SK-N-SH (cell line): Measurements from ENCODE around the gene TMEM269. TPM values are rescaled to one million over a fixed set of nuclear protein-coding genes. Genes with fewer than 3 reads are reported as not detected.

ENCODE experiments used
- CTCF ChIA-PET: fragments of 300-600, 350-600 bp; formaldehyde crosslinking; extraction: SDS; loops from one replicate; lab custom pipeline; 2021; lab: Yijun Ruan, JAX
- POLR2A ChIA-PET: fragments of 350-600 bp; sonication (Branson Sonifier 250); formaldehyde crosslinking; extraction: SDS; loops from one replicate; lab custom pipeline; 2020; ENCODE audit warnings: antibody characterized with exemption, inconsistent platforms; lab: Yijun Ruan, JAX
- DNase-seq: peaks from one replicate; pipeline ENCODE4 v3.0.0; 2012
- H2AFZ ChIP-seq: fragments of 200-600 bp; sonication (generic); 2 replicates; pipeline ENCODE4 v1.8.1; 2016; ENCODE audit warnings: antibody characterized with exemption, mild to moderate bottlenecking, low read depth
- H3F3A ChIP-seq: fragments of 200-600 bp; sonication (generic); replicated peaks from 2 replicates; pipeline ENCODE3; 2016; ENCODE audit warnings: antibody characterized with exemption, mild to moderate bottlenecking; ENCODE audit not compliant: insufficient read depth
- H3K27ac ChIP-seq, 2 experiments: fragments of 200-500 bp in 1 of 2; fragments of 200-600 bp in 1 of 2; sonication (Bioruptor generic) in 1 of 2; sonication (generic), shearing (Covaris generic) in 1 of 2; 2 replicates each; pipeline versions ENCODE4 v1.5.1 to v1.6.1; 2014 to 2016; ENCODE audit warnings: low read depth in 2 of 2, inconsistent platforms in 1 of 2, low read length in 1 of 2, mild to moderate bottlenecking in 1 of 2, mixed read lengths in 1 of 2
- H3K27me3 ChIP-seq: fragments of 200-600 bp; sonication (generic), shearing (Covaris generic); 2 replicates; pipeline ENCODE4 v1.6.1; 2016; ENCODE audit warnings: mixed run types; ENCODE audit not compliant: insufficient read depth
- H3K36me3 ChIP-seq, 2 experiments: fragments of 200-500 bp in 1 of 2; fragments of 200-600 bp in 1 of 2; sonication (Bioruptor generic) in 1 of 2; sonication (generic) in 1 of 2; replicated peaks in 1 of 2; 2 replicates each; pipeline versions ENCODE3 to v1.5.1; 2014 to 2016; ENCODE audit warnings: low read length in 1 of 2, mild to moderate bottlenecking in 1 of 2; ENCODE audit not compliant: insufficient read depth in 2 of 2, control insufficient read depth in 1 of 2
- H3K4me1 ChIP-seq, 2 experiments: fragments of 200-500 bp in 1 of 2; fragments of 200-600 bp in 1 of 2; sonication (Bioruptor generic) in 1 of 2; sonication (generic), shearing (Covaris generic) in 1 of 2; 2 replicates each; pipeline versions ENCODE4 v1.5.1 to v1.6.1; 2014 to 2016; ENCODE audit warnings: low read depth in 1 of 2, low read length in 1 of 2, mixed run types in 1 of 2; ENCODE audit not compliant: insufficient read depth in 2 of 2, control insufficient read depth in 1 of 2
- H3K4me2 ChIP-seq: fragments of 200-600 bp; sonication (generic), shearing (Covaris generic); 2 replicates; pipeline ENCODE4 v1.6.1; 2017; ENCODE audit warnings: mixed run types
- H3K4me3 ChIP-seq, 2 experiments: fragments of 200-500 bp in 1 of 2; fragments of 200-600 bp in 1 of 2; sonication (Bioruptor generic) in 1 of 2; sonication (generic), shearing (Covaris generic) in 1 of 2; 2 replicates each; pipeline versions ENCODE4 v1.5.1 to v1.8.1; 2014 to 2016; ENCODE audit warnings: low read depth in 2 of 2, inconsistent platforms in 1 of 2, low read length in 1 of 2, mild to moderate bottlenecking in 1 of 2, mixed read lengths in 1 of 2, moderate library complexity in 1 of 2
- H3K79me2 ChIP-seq: fragments of 200-600 bp; sonication (generic); 2 replicates; pipeline ENCODE4 v1.8.1; 2017; ENCODE audit warnings: mild to moderate bottlenecking; ENCODE audit not compliant: insufficient read depth
- H3K9ac ChIP-seq: fragments of 200-600 bp; sonication (generic); 2 replicates; pipeline ENCODE4 v1.6.1; 2017; ENCODE audit warnings: mixed run types
- H3K9me2 ChIP-seq: fragments of 200-600 bp; sonication (generic); 2 replicates; pipeline ENCODE4 v1.6.1; 2017; ENCODE audit warnings: mixed run types
- H3K9me3 ChIP-seq: fragments of 200-600 bp; sonication (generic); 2 replicates; pipeline ENCODE4 v1.6.1; 2017; ENCODE audit warnings: mixed run types, mild to moderate bottlenecking, moderate library complexity
- H4K20me1 ChIP-seq: fragments of 200-600 bp; sonication (generic); 2 replicates; pipeline ENCODE4 v1.6.1; 2017; ENCODE audit warnings: mild to moderate bottlenecking, mixed run types; ENCODE audit not compliant: insufficient read depth
- CHD2 ChIP-seq: fragments of 150-350 bp; IDR thresholded peaks from 2 replicates; pipeline ENCODE4 v1.6.1; 2018; ENCODE audit warnings: low read length; ENCODE audit not compliant: partially characterized antibody
- CTCF ChIP-seq: fragments of 200-600 bp; sonication (generic); IDR thresholded peaks from 2 replicates; pipeline ENCODE4 v1.6.1; 2017; ENCODE audit warnings: antibody characterized with exemption, mild to moderate bottlenecking, moderate library complexity
- ELF1 ChIP-seq: IDR thresholded peaks from 2 replicates; pipeline ENCODE4 v1.4.0; 2012
- EP300 ChIP-seq, 2 experiments: IDR thresholded peaks; 2 replicates each; pipeline versions ENCODE4 v1.4.0 to v1.6.1; 2012; ENCODE audit warnings: borderline replicate concordance in 1 of 2, low read depth in 1 of 2, low read length in 1 of 2
- FOSL2 ChIP-seq: IDR thresholded peaks from 2 replicates; pipeline ENCODE4 v1.4.0; 2012; ENCODE audit warnings: low read depth, mild to moderate bottlenecking, moderate library complexity, borderline replicate concordance
- FOXJ3 ChIP-seq: sonication (generic); formaldehyde crosslinking; IDR thresholded peaks from 2 replicates; pipeline ENCODE4 v1.5.1; 2020; ENCODE audit warnings: mild to moderate bottlenecking, missing genetic modification reagents
- GABPA ChIP-seq: IDR thresholded peaks from 2 replicates; pipeline ENCODE4 v1.4.0; 2012; ENCODE audit warnings: low read depth, mild to moderate bottlenecking
- GATA2 ChIP-seq: sonication (generic); formaldehyde crosslinking; IDR thresholded peaks from 2 replicates; pipeline ENCODE4 v1.5.0; 2020; ENCODE audit warnings: mild to moderate bottlenecking, missing genetic modification reagents
- IRF3 ChIP-seq: fragments of 150-350 bp; IDR thresholded peaks from 2 replicates; pipeline ENCODE4 v1.6.1; 2016; ENCODE audit warnings: mild to moderate bottlenecking, low read depth, low read length
- JUND ChIP-seq: IDR thresholded peaks from 2 replicates; pipeline ENCODE4 v1.4.0; 2012
- MEF2A ChIP-seq: IDR thresholded peaks from 2 replicates; pipeline ENCODE4 v1.4.0; 2012; ENCODE audit warnings: low read depth, borderline replicate concordance
- MXI1 ChIP-seq: IDR thresholded peaks from 2 replicates; pipeline ENCODE4 v1.6.1; 2012; ENCODE audit warnings: mild to moderate bottlenecking, low read depth, low read length, improper control_type of control experiment
- NFIC ChIP-seq: IDR thresholded peaks from 2 replicates; pipeline ENCODE4 v1.4.0; 2012; ENCODE audit warnings: borderline replicate concordance
- PBX3 ChIP-seq: IDR thresholded peaks from 2 replicates; pipeline ENCODE4; 2012
- POLR2AphosphoS5 ChIP-seq: IDR thresholded peaks from 2 replicates; pipeline ENCODE4 v1.6.1; 2012; ENCODE audit warnings: low read depth, low read length
- SIN3A ChIP-seq: IDR thresholded peaks from 2 replicates; pipeline ENCODE4 v1.6.1; 2012; ENCODE audit warnings: low read depth, mild to moderate bottlenecking, low read length, moderate library complexity, borderline replicate concordance
- TCF12 ChIP-seq: IDR thresholded peaks from 2 replicates; pipeline ENCODE4 v1.4.0; 2012
- USF1 ChIP-seq: IDR thresholded peaks from 2 replicates; pipeline ENCODE4 v1.4.0; 2012; ENCODE audit warnings: low read depth, borderline replicate concordance
- USF2 ChIP-seq: fragments of 150-350 bp; IDR thresholded peaks from 2 replicates; pipeline ENCODE4 v1.6.1; 2017; ENCODE audit warnings: antibody characterized with exemption, low read length, low read depth, borderline replicate concordance
- YY1 ChIP-seq: IDR thresholded peaks from 2 replicates; pipeline ENCODE4 v1.4.0; 2012; ENCODE audit warnings: low read depth, mild to moderate bottlenecking
- WGBS: methylation state at CpG from one replicate; pipeline ENCODE4 v1.1.6; 2017; ENCODE audit warnings: low lambda C conversion rate; 5-methylcytosine and 5-hydroxymethylcytosine counted together
- polyA plus RNA-seq, 3 experiments: library from polyadenylated mRNA; depleted of rRNA; stranded (reverse); fragments of >200 nt; gene quantifications; 2 replicates each; pipeline ENCODE4 v1.2.3, GENCODE V29; 2012

TMEM269 gene
- polyA plus RNA-seq, 1 of the 3 experiments (the other 2 are of a cell fraction) = 0.05 TPM

- 95% methylated on average over 3 of the region's 5 CpGs for WGBS
- TF ChIP-seq FOSL2 = no peak
- TF ChIP-seq FOXJ3 (CRISPR knock-in tag) = no peak
- TF ChIP-seq GATA2 (CRISPR knock-in tag) = no peak
- no peak for TF ChIP-seq SIN3A
- TF ChIP-seq POLR2AphosphoS5 = no peak
- no peak for TF ChIP-seq CTCF
- no peak for TF ChIP-seq MXI1
- no peak for TF ChIP-seq USF1
- no peak for TF ChIP-seq IRF3
- TF ChIP-seq ELF1 = no peak
- no peak for TF ChIP-seq NFIC
- TF ChIP-seq PBX3 = no peak
- TF ChIP-seq MEF2A = no peak
- TF ChIP-seq GABPA = no peak
- TF ChIP-seq EP300 (IDR thresholded peaks at IDR 0.05; ENCODE audit: borderline replicate concordance in 1 of 2, low read depth in 1 of 2, low read length in 1 of 2) = no peak
- no peak for TF ChIP-seq YY1
- no peak for TF ChIP-seq TCF12
- no peak for TF ChIP-seq JUND
- no peak for TF ChIP-seq CHD2
- TF ChIP-seq USF2 = no peak
- TF ChIP-seq, all 33 proteins: peak for 0
- H3K4me3 ChIP-seq = no peak overlapping the region
- H3K36me3 ChIP-seq = peaks cover 46 to 48% of the 10 kb centered on the region in 2 experiments
- no peaks in the 10 kb centered on the region for H3K27me3 ChIP-seq
- no peak overlapping the region for H3K4me2 ChIP-seq
- H3K9ac ChIP-seq = no peak overlapping the region
- H3K27ac ChIP-seq = no peak overlapping the region
- no peaks in the 10 kb centered on the region for H3F3A ChIP-seq
- CTCF ChIA-PET = interaction anchor here (1.3 to 10.1 kb wide), 3 partner anchors 9 to 299 kb away, joined by 3 to 75 read pairs (median 4); no protein-coding TSS in a partner anchor
- DNase-seq = no peak
- H2AFZ ChIP-seq = no peak overlapping the region
- H3K9me3 ChIP-seq = no peaks in the 10 kb centered on the region
- H3K9me2 ChIP-seq = no peaks in the 10 kb centered on the region
- no peaks in the 10 kb centered on the region for H4K20me1 ChIP-seq
- peaks cover 28% of the 10 kb centered on the region for H3K79me2 ChIP-seq
- H3K4me1 ChIP-seq = no peaks in the 10 kb centered on the region
- POLR2A ChIA-PET = no interaction called here
Measured at GRCh38 chr1:42774928-42775526, 9.8 kb upstream of the TMEM269 start.
